Astrocyte (in vitro differentiated cells and primary cell): Measurements from ENCODE around the gene GALNT17.

ENCODE experiments used
- EZH2 ChIP-seq: IDR thresholded peaks from 2 replicates; pipeline ENCODE4 v1.6.1; 2012; ENCODE audit warnings: mild to moderate bottlenecking, low read length, inconsistent platforms; ENCODE audit not compliant: insufficient read depth
- TF ChIP-seq, protein P1 (sequence below): IDR thresholded peaks from 2 replicates; pipeline ENCODE4 v1.5.1; 2011; ENCODE audit warnings: low read depth, mild to moderate bottlenecking, inconsistent platforms, low read length, moderate library complexity; ENCODE audit not compliant: insufficient read depth

DNA sequence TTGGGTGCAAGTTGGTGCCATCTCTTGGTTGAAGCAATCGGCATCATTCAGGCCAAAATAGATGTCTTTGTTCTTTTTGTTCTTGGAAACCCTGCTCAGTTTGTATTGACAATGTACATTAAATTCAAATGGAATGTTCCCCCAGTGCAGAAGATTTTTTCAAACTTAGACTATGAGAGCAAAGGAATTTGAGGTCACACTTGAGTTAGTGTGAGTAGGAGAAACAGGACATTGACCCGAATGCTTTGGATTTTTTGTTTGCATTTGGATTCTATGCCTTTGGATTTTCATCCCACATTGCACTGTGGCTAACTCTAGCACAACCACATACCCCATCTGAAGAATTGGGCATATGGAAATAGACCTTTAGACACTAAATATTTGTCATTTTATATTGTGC lies 480.0 kb downstream of the GALNT17 start:
- TF ChIP-seq, protein P1, sequence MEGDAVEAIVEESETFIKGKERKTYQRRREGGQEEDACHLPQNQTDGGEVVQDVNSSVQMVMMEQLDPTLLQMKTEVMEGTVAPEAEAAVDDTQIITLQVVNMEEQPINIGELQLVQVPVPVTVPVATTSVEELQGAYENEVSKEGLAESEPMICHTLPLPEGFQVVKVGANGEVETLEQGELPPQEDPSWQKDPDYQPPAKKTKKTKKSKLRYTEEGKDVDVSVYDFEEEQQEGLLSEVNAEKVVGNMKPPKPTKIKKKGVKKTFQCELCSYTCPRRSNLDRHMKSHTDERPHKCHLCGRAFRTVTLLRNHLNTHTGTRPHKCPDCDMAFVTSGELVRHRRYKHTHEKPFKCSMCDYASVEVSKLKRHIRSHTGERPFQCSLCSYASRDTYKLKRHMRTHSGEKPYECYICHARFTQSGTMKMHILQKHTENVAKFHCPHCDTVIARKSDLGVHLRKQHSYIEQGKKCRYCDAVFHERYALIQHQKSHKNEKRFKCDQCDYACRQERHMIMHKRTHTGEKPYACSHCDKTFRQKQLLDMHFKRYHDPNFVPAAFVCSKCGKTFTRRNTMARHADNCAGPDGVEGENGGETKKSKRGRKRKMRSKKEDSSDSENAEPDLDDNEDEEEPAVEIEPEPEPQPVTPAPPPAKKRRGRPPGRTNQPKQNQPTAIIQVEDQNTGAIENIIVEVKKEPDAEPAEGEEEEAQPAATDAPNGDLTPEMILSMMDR = no peak
- TF ChIP-seq EZH2 = no peak
